NB4 (cell line): ENCODE measurements around the gene LRFN2.

ENCODE experiments used
- DNase-seq: peaks from one replicate; pipeline ENCODE4 v3.0.0; 2010; ENCODE audit warnings: low read depth
- H3K4me3 ChIP-seq: one replicate; pipeline ENCODE4 v1.5.1; 2011; ENCODE audit warnings: mild to moderate bottlenecking, low read depth, low read length, moderate library complexity
- CTCF ChIP-seq: IDR thresholded peaks from one replicate; pipeline ENCODE4 v1.5.1; 2012; ENCODE audit warnings: low read depth, low read length
- MAX ChIP-seq: IDR thresholded peaks from 2 replicates; pipeline ENCODE4 v1.6.1; 2011; ENCODE audit warnings: low read depth, low read length
- MYC ChIP-seq: IDR thresholded peaks from 2 replicates; pipeline ENCODE4 v1.6.1; 2011; ENCODE audit warnings: low read depth, low read length
- POLR2A ChIP-seq: IDR thresholded peaks from 2 replicates; pipeline ENCODE4 v1.6.1; 2011; ENCODE audit warnings: mild to moderate bottlenecking; ENCODE audit not compliant: insufficient read length; ENCODE audit errors: extremely low read depth

LRFN2 gene

GRCh38 chr6:40457261-40457660, 129.9 kb downstream of the LRFN2 start:
- no peak for TF ChIP-seq MYC
- no peak for TF ChIP-seq POLR2A
- no peak for TF ChIP-seq MAX
- no peak for TF ChIP-seq CTCF
- DNase-seq, result no peak
- H3K4me3 ChIP-seq, result no peak overlapping the region

GRCh38 chr6:40456390-40457013, 130.7 kb downstream of the LRFN2 start:
- DNase-seq, result no peak

GRCh38 chr6:40455686-40456389, 131.3 kb downstream of the LRFN2 start:
- no peak overlapping the region for H3K4me3 ChIP-seq
- TF ChIP-seq POLR2A (no peak), MYC (no peak), MAX (no peak)
- no peak for DNase-seq

More at GRCh38 chr6:40456390-40457013, 130.7 kb downstream of the LRFN2 start:
- TF ChIP-seq MYC (no peak), POLR2A (no peak), CTCF (no peak), MAX (no peak)
- no peak overlapping the region for H3K4me3 ChIP-seq

GRCh38 chr6:40450483-40450882, 136.7 kb downstream of the LRFN2 start:
- no peak overlapping the region for H3K4me3 ChIP-seq
- no peak for TF ChIP-seq MAX
- TF ChIP-seq POLR2A, result no peak
- no peak for TF ChIP-seq CTCF
- no peak for TF ChIP-seq MYC
- DNase-seq, result no peak

- no peak overlapping the region for H3K4me3 ChIP-seq
- TF ChIP-seq MAX (no peak), CTCF (no peak), POLR2A (no peak), MYC (no peak)
- peak; percentile 56 for DNase-seq
Observed at GRCh38 chr6:40444811-40445210, 142.4 kb downstream of the LRFN2 start.

GRCh38 chr6:40444312-40444711, 142.9 kb downstream of the LRFN2 start:
- H3K4me3 ChIP-seq, result no peak overlapping the region
- TF ChIP-seq MYC, result no peak
- no peak for TF ChIP-seq MAX
- TF ChIP-seq POLR2A, result no peak
- TF ChIP-seq CTCF, result no peak
- DNase-seq, result no peak
